Esophagus muscularis mucosa (tissue), 4 donors: ENCODE measurements around the gene WDR27. TPM values are rescaled to one million over a fixed set of nuclear protein-coding genes. Genes with fewer than 3 reads are reported as not detected.
"Not testable (repeated sequence)": the region's sequence is repeated elsewhere in the genome, so short reads cannot be mapped to it uniquely, and the experiment has no call there.

Source experiments
- DNase-seq: peaks from one replicate; pipeline ENCODE4 v3.0.0-alpha.2; 2017; ENCODE audit errors: extremely low spot score
- H3K27ac ChIP-seq, 4 donors: fragments of 200-600 bp; sonication (generic); replicated peaks in 1 of 4; 1 replicate in 3 of 4; 2 replicates in 1 of 4; pipeline ENCODE4 v1.5.1; 2016 to 2019; ENCODE audit warnings: mild to moderate bottlenecking in 1 of 4
- H3K27me3 ChIP-seq, 4 donors: fragments of 200-600 bp; sonication (generic); one replicate each; pipeline versions ENCODE4 v1.5.1 to v1.6.0; 2016 to 2019
- H3K36me3 ChIP-seq, 4 donors: fragments of 200-600 bp; sonication (generic); one replicate each; pipeline ENCODE4 v1.5.1; 2016 to 2019
- H3K4me1 ChIP-seq, 4 donors: fragments of 200-600 bp; sonication (generic); one replicate each; pipeline ENCODE4 v1.5.1; 2016 to 2019
- H3K4me3 ChIP-seq, 4 donors: fragments of 200-600 bp; sonication (generic); 1 replicate in 2 of 4; 2 replicates in 2 of 4; pipeline ENCODE4 v1.5.1; 2016 to 2019; ENCODE audit warnings: mild to moderate bottlenecking in 4 of 4, moderate library complexity in 1 of 4
- H3K9me3 ChIP-seq, 4 donors: fragments of 200-600 bp; sonication (generic); 1 replicate in 3 of 4; 2 replicates in 1 of 4; pipeline ENCODE4 v1.5.1; 2016 to 2019
- EP300 ChIP-seq: sonication (generic); formaldehyde crosslinking; IDR thresholded peaks from one replicate; pipeline ENCODE4 v1.6.1; 2017; ENCODE audit warnings: antibody characterized with exemption
- POLR2A ChIP-seq: fragments of 450-650 bp; IDR thresholded peaks from one replicate; pipeline ENCODE4 v1.6.1; 2017; ENCODE audit warnings: antibody characterized with exemption, moderate library complexity, mild to moderate bottlenecking, low read depth
- POLR2AphosphoS5 ChIP-seq, 2 donors: sonication (generic); formaldehyde crosslinking; IDR thresholded peaks; one replicate each; pipeline ENCODE4 v1.6.1; 2017; ENCODE audit warnings: antibody characterized with exemption in 2 of 2
- WGBS: methylation state at CpG from one replicate; pipeline ENCODE4 v1.1.5; 2018; 5-methylcytosine and 5-hydroxymethylcytosine counted together
- intact Hi-C: fragments of 100-400 bp; cut with DNase I; formaldehyde crosslinking; loops from one replicate; pipeline ENCODE4 v1.15.1; 2023
- total RNA-seq, 4 donors: library from RNA; depleted of rRNA; stranded (reverse); fragments of >200 nt; gene quantifications; one replicate each; pipeline versions ENCODE4 v1.1.0 to v1.2.1, GENCODE V29; 2016
- TF ChIP-seq, protein P1 (sequence below), 3 experiments: fragments of 200-600 bp in 2 of 3; fragments of 450-650 bp in 1 of 3; sonication (generic) in 2 of 3; IDR thresholded peaks; one replicate each; pipeline ENCODE4 v1.5.1; 2017 to 2019; ENCODE audit warnings: antibody characterized with exemption in 3 of 3, mild to moderate bottlenecking in 2 of 3, moderate library complexity in 1 of 3

WDR27 gene
- total RNA-seq, 4 donors from 2014 or later = 9.3 to 18.4 (median 14.4) TPM

DNA sequence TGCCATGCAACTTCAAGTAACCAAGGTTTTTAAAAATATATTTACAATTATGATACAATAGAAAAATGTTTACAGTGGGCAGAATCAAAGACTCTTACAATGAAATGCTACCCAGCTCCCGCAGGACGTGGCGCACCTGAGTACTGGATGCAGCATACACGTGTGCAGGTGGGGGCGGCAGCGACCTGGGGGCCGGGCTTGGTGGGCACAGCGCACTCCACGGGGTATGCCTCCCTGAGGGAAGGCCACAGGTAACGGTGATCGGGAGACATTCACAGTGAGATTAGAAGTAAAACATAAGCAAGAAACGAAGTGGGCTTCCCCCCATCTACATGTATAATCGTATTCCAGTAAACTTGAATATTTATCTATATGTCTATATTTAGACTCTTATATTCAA is 54.2 kb downstream of the WDR27 start:
- Histone ChIP-seq H3K9me3 (no peaks in the 10 kb centered on the region), H3K36me3 (peaks cover 0 to 27% (median 3%) of the 10 kb centered on the region in 4 donors), H3K4me3 (no peak overlapping the region), H3K27ac (no peak overlapping the region), H3K4me1 (no peaks in the 10 kb centered on the region), H3K27me3 (no peaks in the 10 kb centered on the region)
- no peak for DNase-seq
- WGBS = 93% methylated on average over 13 of the region's 13 CpGs
- intact Hi-C loops = no loop called here
- TF ChIP-seq, protein P1, sequence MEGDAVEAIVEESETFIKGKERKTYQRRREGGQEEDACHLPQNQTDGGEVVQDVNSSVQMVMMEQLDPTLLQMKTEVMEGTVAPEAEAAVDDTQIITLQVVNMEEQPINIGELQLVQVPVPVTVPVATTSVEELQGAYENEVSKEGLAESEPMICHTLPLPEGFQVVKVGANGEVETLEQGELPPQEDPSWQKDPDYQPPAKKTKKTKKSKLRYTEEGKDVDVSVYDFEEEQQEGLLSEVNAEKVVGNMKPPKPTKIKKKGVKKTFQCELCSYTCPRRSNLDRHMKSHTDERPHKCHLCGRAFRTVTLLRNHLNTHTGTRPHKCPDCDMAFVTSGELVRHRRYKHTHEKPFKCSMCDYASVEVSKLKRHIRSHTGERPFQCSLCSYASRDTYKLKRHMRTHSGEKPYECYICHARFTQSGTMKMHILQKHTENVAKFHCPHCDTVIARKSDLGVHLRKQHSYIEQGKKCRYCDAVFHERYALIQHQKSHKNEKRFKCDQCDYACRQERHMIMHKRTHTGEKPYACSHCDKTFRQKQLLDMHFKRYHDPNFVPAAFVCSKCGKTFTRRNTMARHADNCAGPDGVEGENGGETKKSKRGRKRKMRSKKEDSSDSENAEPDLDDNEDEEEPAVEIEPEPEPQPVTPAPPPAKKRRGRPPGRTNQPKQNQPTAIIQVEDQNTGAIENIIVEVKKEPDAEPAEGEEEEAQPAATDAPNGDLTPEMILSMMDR (IDR thresholded peaks at IDR 0.05) = no peak
- TF ChIP-seq EP300 (no peak), POLR2AphosphoS5 (IDR thresholded peaks at IDR 0.05) (no peak), POLR2A (no peak)

DNA sequence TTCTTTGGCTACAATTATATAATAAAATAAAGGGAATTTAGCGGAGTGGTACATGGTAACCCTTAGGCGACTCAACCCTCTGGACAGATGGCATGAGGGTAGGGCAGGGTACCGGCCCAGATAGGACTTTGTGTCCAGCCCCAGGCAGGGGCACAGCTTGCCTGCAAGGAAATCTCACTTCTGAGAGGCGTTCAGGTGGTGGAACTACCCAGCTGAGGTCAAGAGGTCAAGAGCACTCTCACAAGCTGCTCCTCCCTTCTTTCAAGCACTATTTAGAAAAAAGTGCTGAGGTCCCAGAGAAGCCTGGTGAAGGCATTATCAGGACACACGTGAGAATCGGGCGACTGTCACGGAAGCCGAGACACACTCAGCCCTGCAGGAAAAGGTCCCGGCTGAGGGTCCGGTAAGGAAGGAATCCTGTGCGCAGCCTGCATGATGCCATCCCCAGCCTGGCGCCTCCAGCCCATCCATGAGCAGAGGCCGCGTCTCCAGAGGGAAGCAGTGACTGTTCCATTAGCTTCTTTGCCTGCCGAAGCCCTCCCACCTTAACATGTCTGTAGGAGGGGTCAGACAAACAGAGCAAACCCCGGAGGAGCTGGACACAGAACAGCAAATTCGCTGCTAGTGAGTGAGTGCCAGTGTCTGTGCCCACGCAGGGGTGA is 54.8 kb downstream of the WDR27 start:
- Histone ChIP-seq H3K4me1 (no peaks in the 10 kb centered on the region), H3K27ac (no peak overlapping the region), H3K4me3 (no peak overlapping the region), H3K9me3 (no peaks in the 10 kb centered on the region), H3K36me3 (peaks cover 0 to 31% (median 3%) of the 10 kb centered on the region in 4 donors), H3K27me3 (no peaks in the 10 kb centered on the region)
- 92% methylated on average over 19 of the region's 19 CpGs for WGBS
- intact Hi-C loops = no loop called here
- TF ChIP-seq EP300 (no peak), POLR2AphosphoS5 (IDR thresholded peaks at IDR 0.05) (no peak), POLR2A (no peak)
- TF ChIP-seq, protein P1 (IDR thresholded peaks at IDR 0.05) = no peak
- no peak for DNase-seq

DNA sequence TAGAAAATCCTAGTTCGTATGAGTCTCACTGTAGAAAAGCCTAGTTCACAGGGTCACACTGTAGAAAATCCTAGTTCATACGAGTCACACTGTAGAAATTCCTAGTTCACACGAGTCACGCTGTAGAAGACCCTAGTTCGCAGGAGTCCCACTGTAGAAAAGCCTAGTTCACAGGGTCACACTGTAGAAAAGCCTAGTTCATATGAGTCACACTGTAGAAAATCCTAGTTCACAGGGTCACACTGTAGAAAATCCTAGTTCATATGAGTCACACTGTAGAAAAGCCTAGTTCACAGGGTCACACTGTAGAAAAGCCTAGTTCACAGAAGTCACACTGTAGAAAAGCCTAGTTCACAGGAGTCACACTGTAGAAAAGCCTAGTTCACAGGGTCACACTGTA is 56.4 kb downstream of the WDR27 start:
- intact Hi-C loops, H3K9me3 ChIP-seq, DNase-seq, H3K27ac ChIP-seq, H3K27me3 ChIP-seq, H3K4me3 ChIP-seq, H3K4me1 ChIP-seq: not testable (repeated sequence)
- peaks cover 0 to 26% (median 3%) of the 10 kb centered on the region in 4 donors for H3K36me3 ChIP-seq
- WGBS = 97% methylated on average over 5 of the region's 5 CpGs

DNA sequence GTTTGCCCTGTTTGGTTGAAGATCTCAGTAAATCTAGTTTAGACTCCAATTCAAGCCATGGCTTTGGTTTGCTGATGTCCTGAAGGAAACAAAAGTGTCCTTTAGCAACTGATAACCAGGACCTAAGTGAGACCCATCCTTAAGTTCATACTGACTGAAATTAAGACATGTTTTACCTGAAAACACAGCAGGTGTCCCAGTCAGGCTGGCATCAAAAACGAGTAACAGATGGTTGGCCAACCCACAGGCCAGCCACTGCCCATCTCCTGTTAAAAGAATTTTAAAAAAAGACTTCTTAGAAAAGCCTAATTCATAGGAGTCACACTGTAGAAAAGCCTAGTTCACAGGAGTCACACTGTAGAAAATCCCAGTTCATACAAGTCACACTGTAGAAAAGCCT is 58.3 kb downstream of the WDR27 start:
- intact Hi-C loops = no loop called here
- WGBS = 100% methylated on average over 1 of the region's 1 CpG
- Histone ChIP-seq H3K27me3 (no peaks in the 10 kb centered on the region), H3K4me1 (no peaks in the 10 kb centered on the region), H3K9me3 (no peaks in the 10 kb centered on the region), H3K36me3 (peaks cover 0 to 24% (median 3%) of the 10 kb centered on the region in 4 donors), H3K4me3 (no peak overlapping the region), H3K27ac (no peak overlapping the region)
- no peak for TF ChIP-seq EP300
- TF ChIP-seq, protein P1 (IDR thresholded peaks at IDR 0.05) = no peak
- TF ChIP-seq POLR2AphosphoS5 (IDR thresholded peaks at IDR 0.05) = no peak
- TF ChIP-seq POLR2A = no peak
- DNase-seq = no peak

DNA sequence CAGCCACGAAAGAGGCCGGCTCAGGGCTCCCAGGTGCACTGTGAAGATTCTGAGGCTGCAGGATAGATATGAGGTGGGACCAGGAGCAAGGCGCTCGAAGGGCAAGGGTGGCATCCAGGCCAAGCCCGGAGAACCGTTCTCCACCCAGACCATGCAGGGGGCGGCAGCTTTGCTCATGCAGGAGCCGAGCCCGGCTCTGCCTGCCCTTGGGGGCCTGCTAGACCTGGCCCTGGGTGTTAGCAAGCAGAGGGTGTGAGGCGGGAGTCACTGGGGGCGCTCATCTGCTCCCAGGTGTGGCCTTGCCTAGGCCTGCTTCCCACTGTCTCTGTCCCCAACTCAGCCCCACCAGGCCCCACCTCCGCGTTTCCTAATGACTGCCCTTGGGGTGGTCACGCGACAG is 59.4 kb downstream of the WDR27 start:
- 96% methylated on average over 12 of the region's 15 CpGs for WGBS
- intact Hi-C loops = no loop called here
- Histone ChIP-seq H3K36me3 (peaks cover 0 to 21% (median 5%) of the 10 kb centered on the region in 4 donors), H3K4me1 (no peaks in the 10 kb centered on the region), H3K27me3 (no peaks in the 10 kb centered on the region), H3K9me3 (no peaks in the 10 kb centered on the region), H3K27ac (no peak overlapping the region), H3K4me3 (no peak overlapping the region)
- no peak for DNase-seq
- TF ChIP-seq, protein P1 (IDR thresholded peaks at IDR 0.05) = no peak
- TF ChIP-seq POLR2A (no peak), POLR2AphosphoS5 (IDR thresholded peaks at IDR 0.05) (no peak), EP300 (no peak)
